IPS-18c (cell line): Measurements from ENCODE around the gene ELK4.

Experiments
- H3K4me3 ChIP-seq: 2 replicates; pipeline ENCODE4 v1.7.0; 2013; ENCODE audit warnings: low read depth, mild to moderate bottlenecking, low read length, moderate library complexity; ENCODE audit not compliant: insufficient read depth
- H3K9me3 ChIP-seq: one replicate; pipeline ENCODE4 v1.6.1; 2013; ENCODE audit warnings: mild to moderate bottlenecking, low read length, moderate library complexity; ENCODE audit not compliant: control insufficient read depth, insufficient read depth

Gene ELK4

DNA sequence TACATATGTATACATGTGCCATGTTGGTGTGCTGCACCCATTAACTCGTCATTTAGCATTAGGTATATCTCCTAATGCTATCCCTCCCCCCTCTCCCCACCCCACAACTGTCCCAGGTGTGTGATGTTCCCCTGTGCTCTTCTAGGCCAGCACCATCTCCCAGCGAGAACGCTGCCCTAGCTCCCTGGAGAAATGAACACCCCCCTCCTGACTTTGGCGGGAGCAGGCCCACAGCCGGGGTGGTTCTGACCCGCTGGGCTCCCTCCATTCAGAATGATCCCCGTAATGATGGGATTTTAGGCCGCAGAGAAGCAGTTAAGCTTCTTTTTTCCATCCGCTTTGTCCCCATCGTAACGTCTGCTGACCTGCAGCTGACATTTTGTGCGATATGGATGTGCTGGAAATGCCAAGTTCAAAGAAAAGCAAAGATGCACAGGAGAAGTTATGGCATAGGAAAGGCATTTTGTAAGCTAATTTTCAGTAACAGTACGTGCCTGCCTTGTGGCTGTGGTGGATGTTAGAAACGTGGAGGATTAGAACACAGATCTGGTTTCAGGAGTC lies 39.3 kb downstream of the ELK4 start:
- H3K4me3 ChIP-seq = no peak overlapping the region

GRCh38 chr1:205591522-205592351 lies 40.1 kb downstream of the ELK4 start:
- Histone ChIP-seq H3K4me3 (peak overlapping the region; percentile 63), H3K9me3 (no peaks in the 10 kb centered on the region)

More for the DNA sequence above, 39.3 kb downstream of the ELK4 start:
- H3K9me3 ChIP-seq = no peaks in the 10 kb centered on the region

DNA sequence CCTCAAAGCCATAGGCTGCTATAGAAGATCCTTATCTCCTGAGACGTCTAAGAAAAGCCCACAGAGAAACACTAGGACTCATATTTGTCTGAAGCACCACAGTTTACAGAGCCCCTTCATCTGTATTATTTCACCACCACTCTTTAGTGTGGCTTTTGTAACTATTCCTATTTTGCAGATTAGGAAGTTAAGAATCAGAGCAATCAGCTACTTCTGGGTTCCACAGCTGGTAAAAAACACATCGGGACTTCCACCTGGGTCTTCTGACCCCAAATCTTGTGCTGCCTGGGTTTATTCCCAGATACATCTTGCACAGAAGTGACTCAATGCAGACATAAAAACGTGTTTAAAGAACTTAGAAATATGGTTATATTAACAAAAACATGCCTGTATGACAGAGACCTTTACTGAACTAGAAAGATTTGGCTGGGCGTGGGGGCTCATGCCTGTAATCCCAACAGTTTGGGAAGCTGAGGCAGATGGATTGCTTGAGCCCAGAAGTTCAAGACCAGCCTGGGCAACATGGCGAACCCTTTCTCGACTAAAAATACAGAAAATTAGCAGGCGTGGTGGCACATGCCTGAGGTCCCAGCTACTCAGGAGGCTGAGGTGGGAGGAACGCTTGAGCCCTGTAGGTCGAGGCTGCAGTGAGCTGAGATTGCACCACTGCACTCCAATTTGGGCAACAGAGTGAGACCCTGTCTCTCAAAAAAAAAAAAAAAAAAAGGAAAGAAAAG lies 40.9 kb downstream of the ELK4 start:
- H3K9me3 ChIP-seq = no peaks in the 10 kb centered on the region
- no peak overlapping the region for H3K4me3 ChIP-seq

GRCh38 chr1:205590457-205590768 lies 41.4 kb downstream of the ELK4 start:
- Histone ChIP-seq H3K4me3 (no peak overlapping the region), H3K9me3 (no peaks in the 10 kb centered on the region)

DNA sequence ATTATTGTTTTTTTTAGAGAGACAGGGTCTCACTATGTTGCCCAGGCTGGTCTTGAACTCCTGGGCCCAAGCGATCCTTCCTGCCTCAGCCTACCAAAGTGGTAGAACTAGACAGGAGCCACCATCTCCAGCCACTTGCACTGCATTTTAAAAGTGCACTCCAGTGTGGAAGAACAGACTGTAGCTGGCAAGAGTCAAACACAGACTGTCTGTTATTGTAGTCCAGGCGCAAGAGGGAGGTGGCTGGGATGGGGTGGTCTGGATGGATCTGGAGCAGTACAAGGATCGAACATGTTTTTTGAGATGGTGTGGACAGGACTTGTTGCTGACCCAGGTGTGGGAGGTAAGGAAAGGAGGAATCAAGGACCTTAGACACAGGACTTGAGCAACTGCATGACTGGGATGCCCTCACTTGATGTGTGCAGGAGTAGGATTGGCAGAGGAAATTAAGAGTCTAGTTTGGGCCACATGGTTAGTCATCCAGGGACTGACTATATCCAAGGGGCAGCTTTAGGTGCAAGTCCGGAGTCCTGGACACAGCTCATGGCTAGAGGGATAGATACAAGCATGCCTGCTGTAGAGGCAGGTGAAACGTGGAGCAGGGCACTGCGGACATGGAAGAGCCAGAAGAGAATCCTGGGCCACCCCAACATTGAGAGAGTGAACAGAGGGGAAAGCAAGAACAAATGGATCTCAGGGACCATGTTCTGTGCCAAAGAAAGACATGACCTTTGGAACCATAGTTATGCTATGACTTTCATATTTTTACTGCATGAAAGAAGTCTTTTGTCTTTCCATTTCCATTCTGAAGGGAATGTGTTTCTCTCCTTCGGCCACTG lies 42.0 kb downstream of the ELK4 start:
- Histone ChIP-seq H3K9me3 (no peaks in the 10 kb centered on the region), H3K4me3 (no peak overlapping the region)

DNA sequence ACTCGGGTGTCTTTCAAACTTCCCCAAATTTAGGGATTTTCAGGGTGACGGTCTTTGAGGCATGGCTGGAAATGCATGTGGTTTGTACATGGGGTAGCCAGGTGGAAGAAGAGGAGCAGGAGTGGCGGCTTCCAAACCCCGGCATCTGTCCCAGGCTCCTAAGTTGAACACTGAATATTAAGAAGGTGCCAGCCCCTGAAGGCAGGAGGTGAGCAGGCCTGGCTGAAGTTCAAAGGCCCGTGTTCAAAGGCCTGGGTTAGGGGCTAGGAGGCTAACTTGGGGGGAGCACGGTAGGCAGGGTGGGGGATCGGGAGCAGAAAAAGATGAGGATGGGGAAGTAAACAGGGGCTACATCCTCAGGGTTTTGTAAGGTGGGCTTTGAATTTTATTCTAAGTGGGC lies 42.8 kb downstream of the ELK4 start:
- H3K9me3 ChIP-seq = no peaks in the 10 kb centered on the region
- H3K4me3 ChIP-seq = no peak overlapping the region

DNA sequence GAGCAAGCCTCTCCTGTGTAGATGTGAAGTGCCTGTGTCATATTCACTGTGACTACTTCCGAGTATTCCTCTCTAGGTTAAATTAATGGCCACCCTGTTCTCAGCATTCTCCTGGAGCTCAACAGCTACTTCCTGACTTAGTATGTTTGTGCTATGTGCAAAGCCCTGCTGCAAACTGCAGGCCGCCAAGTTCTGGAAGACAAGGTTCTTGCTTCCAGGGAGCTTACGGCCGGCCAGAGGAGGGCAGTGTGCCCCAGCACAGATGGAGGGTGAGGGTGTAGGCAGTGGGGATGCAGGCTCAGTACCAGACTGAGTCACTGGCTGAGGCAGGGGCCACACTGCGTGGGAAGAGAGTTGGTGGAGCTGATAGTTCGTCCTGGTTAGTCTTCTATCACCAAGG lies 43.2 kb downstream of the ELK4 start:
- no peaks in the 10 kb centered on the region for H3K9me3 ChIP-seq
- H3K4me3 ChIP-seq = no peak overlapping the region

DNA sequence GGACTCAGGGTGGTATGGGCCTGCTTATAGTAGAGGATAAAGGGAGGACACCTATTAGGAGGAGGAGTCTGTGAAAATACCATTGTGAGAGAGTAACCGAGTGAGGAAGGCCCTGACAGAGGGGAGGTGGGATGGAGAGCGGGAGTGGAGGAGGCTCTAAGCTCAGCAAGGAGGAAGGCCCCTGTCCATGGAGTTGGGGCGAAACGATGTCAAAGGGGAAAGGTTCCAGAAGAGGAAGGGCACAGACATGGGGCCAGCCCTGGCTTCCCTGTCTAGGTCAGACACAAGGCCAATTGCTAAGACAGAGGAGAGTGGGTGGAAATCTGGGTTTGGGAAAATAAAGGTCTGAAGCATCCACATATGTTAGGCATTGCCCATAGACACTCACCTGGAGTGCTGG lies 44.2 kb downstream of the ELK4 start:
- H3K4me3 ChIP-seq = no peak overlapping the region
- H3K9me3 ChIP-seq = no peaks in the 10 kb centered on the region

GRCh38 chr1:205585835-205586785 lies 45.7 kb downstream of the ELK4 start:
- Histone ChIP-seq H3K9me3 (no peaks in the 10 kb centered on the region), H3K4me3 (no peak overlapping the region)

DNA sequence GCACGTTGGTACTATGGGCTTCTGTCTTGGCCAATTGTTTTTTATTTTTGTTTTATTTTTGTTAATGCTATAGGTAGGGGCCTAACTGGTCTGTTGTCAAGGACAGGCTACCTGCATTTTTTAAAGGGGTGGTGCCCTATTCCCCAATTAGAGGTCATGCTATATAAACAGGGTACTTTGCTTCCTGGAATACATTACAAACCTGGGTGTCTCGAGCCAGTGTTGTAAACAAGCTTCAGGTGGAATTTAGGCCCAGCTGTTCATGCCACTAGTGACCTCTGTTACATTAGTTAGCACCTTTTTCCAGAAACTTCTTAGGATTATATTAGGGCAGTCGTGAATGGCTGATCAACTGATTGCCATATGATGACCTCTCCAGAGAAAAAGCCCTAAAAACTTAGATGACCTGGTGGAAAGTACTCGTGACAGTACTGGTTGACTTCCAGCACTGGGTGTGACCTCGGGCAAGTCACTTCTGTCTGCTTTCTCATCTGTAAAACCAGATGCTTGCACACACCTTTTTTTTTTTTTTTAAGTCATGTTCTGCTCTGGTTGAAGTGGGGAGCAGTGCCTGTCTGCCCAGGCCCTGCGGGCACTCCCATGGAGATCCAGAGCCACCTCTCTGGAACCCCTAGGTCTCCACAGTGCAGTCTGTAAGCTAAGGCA lies 46.5 kb downstream of the ELK4 start:
- Histone ChIP-seq H3K9me3 (no peaks in the 10 kb centered on the region), H3K4me3 (no peak overlapping the region)

GRCh38 chr1:205584732-205585131 lies 47.1 kb downstream of the ELK4 start:
- H3K4me3 ChIP-seq = no peak overlapping the region
- H3K9me3 ChIP-seq = no peaks in the 10 kb centered on the region

DNA sequence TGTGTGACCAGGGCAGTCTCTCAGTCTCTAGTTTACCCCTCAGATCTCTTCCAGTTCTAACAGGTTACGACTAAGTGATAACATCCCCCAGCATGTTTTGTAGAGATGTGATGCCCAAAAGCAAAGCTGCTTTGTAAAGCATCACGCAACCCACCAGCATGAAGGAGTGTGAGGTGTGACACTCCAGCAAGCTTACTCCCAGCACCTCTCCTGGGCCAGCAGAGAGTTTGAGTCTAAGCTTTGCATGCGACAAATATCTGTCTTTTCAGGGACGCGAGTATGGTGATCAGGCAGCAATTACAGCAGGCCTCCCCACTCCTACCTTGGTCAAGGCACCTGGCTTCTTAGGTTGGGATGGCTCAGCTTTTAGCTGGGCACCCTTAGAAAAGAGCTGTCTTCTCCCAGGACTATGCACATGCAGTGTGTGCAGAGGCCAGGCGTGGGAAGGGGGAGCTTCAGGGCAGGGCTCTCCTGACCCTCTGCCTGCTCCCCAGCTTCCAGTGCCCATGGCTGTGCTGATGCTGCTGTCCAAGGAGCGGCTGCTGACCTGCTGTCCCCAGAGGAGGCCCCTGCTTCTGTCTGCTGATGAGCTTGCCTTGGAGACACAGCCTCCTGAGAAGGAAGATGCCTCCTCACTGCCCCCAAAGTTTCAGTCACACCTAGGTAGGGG lies 48.2 kb downstream of the ELK4 start:
- no peaks in the 10 kb centered on the region for H3K9me3 ChIP-seq
- H3K4me3 ChIP-seq = no peak overlapping the region

GRCh38 chr1:205582471-205583291 lies 49.1 kb downstream of the ELK4 start:
- no peaks in the 10 kb centered on the region for H3K9me3 ChIP-seq
- H3K4me3 ChIP-seq = no peak overlapping the region

GRCh38 chr1:205582046-205582445 lies 49.8 kb downstream of the ELK4 start:
- Histone ChIP-seq H3K4me3 (no peak overlapping the region), H3K9me3 (no peaks in the 10 kb centered on the region)
